Tibial nerve (tissue), 4 donors: Measurements from ENCODE around the gene SFTPB. TPM values are rescaled to one million over a fixed set of nuclear protein-coding genes. Genes with fewer than 3 reads are reported as not detected.

Experiments
- DNase-seq, 2 donors: peaks; one replicate each; pipeline ENCODE4 v3.0.0-alpha.2; 2019; ENCODE audit warnings: low spot score in 2 of 2
- H3K27ac ChIP-seq, 4 donors: fragments of 200-600 bp; sonication (generic) in 3 of 4; one replicate each; pipeline ENCODE4 v1.5.1; 2017 to 2019; ENCODE audit warnings: mild to moderate bottlenecking in 1 of 4
- H3K27me3 ChIP-seq, 2 donors: fragments of 200-600 bp; sonication (generic) in 1 of 2; one replicate each; pipeline versions ENCODE4 v1.5.1 to v1.6.0; 2017 to 2019
- H3K36me3 ChIP-seq, 3 donors: fragments of 200-600 bp; sonication (generic); one replicate each; pipeline ENCODE4 v1.5.1; 2018 to 2019
- H3K4me1 ChIP-seq, 4 donors: fragments of 200-600 bp; sonication (generic) in 3 of 4; one replicate each; pipeline ENCODE4 v1.5.1; 2017 to 2019
- H3K4me3 ChIP-seq, 4 donors: fragments of 200-600 bp; sonication (generic) in 3 of 4; one replicate each; pipeline ENCODE4 v1.5.1; 2017 to 2019; ENCODE audit warnings: mild to moderate bottlenecking in 1 of 4, moderate library complexity in 1 of 4
- H3K9me3 ChIP-seq, 4 donors: fragments of 200-600 bp; sonication (generic) in 3 of 4; one replicate each; pipeline ENCODE4 v1.5.1; 2017 to 2019
- EP300 ChIP-seq, 2 donors: sonication (generic); formaldehyde crosslinking; IDR thresholded peaks; one replicate each; pipeline ENCODE4 v1.6.1; 2017; ENCODE audit warnings: antibody characterized with exemption in 2 of 2, mild to moderate bottlenecking in 1 of 2
- POLR2A ChIP-seq, 2 donors: fragments of 450-650 bp; IDR thresholded peaks; one replicate each; pipeline ENCODE4 v1.6.1; 2017; ENCODE audit warnings: antibody characterized with exemption in 2 of 2, mild to moderate bottlenecking in 2 of 2, moderate library complexity in 2 of 2
- WGBS, 2 donors: methylation state at CpG; one replicate each; pipeline ENCODE4 v1.1.5; 2018; 5-methylcytosine and 5-hydroxymethylcytosine counted together
- total RNA-seq, 4 donors: library from RNA; depleted of rRNA; stranded (reverse); fragments of >200 nt; gene quantifications; one replicate each; pipeline ENCODE4 v1.1.0, GENCODE V29; 2016
- TF ChIP-seq, protein P1 (sequence below), 5 experiments: fragments of 200-600 bp in 3 of 5; fragments of 450-650 bp in 2 of 5; sonication (generic) in 3 of 5; IDR thresholded peaks; one replicate each; pipeline ENCODE4 v1.5.1; 2016 to 2019; ENCODE audit warnings: antibody characterized with exemption in 5 of 5, mild to moderate bottlenecking in 3 of 5, moderate library complexity in 2 of 5

Gene SFTPB
- total RNA-seq, 4 donors from 2014 or later, result not detected

DNA sequence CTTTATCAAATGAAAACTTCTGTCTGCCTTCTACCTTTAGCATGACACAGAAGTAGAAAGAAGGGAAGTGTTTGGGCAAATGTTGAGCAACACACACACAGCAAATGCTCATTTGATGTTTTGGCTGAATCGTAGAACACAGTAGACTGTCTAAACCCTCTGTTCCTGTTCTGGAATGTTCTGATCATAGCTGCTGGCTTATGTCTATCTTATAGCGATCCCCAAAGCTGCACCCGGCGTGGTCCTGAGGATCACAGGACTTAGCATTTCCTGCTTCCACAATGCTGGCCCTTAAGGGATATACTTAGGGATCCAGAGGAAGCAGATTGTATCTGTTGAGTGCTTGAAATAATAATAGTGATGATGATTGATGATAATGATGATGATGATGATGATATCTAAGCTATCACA is 41.4 kb upstream of the SFTPB start:
- no peaks in the 10 kb centered on the region for H3K36me3 ChIP-seq
- TF ChIP-seq, protein P1, sequence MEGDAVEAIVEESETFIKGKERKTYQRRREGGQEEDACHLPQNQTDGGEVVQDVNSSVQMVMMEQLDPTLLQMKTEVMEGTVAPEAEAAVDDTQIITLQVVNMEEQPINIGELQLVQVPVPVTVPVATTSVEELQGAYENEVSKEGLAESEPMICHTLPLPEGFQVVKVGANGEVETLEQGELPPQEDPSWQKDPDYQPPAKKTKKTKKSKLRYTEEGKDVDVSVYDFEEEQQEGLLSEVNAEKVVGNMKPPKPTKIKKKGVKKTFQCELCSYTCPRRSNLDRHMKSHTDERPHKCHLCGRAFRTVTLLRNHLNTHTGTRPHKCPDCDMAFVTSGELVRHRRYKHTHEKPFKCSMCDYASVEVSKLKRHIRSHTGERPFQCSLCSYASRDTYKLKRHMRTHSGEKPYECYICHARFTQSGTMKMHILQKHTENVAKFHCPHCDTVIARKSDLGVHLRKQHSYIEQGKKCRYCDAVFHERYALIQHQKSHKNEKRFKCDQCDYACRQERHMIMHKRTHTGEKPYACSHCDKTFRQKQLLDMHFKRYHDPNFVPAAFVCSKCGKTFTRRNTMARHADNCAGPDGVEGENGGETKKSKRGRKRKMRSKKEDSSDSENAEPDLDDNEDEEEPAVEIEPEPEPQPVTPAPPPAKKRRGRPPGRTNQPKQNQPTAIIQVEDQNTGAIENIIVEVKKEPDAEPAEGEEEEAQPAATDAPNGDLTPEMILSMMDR (IDR thresholded peaks at IDR 0.05), result no peak
- TF ChIP-seq EP300 (IDR thresholded peaks at IDR 0.05), result peak in 1 of 2 donors; percentile 73
- no peaks in the 10 kb centered on the region for H3K9me3 ChIP-seq
- WGBS, 2 donors, result 58 to 59% methylated on average over 4 of the region's 4 CpGs
- no peak overlapping the region for H3K4me3 ChIP-seq
- H3K27ac ChIP-seq, result peak overlapping the region; percentile 75 to 89 (median 85)
- DNase-seq, result no peak
- H3K4me1 ChIP-seq, result peaks cover 0 to 91% (median 45%) of the 10 kb centered on the region in 4 donors
- H3K27me3 ChIP-seq, result no peaks in the 10 kb centered on the region

DNA sequence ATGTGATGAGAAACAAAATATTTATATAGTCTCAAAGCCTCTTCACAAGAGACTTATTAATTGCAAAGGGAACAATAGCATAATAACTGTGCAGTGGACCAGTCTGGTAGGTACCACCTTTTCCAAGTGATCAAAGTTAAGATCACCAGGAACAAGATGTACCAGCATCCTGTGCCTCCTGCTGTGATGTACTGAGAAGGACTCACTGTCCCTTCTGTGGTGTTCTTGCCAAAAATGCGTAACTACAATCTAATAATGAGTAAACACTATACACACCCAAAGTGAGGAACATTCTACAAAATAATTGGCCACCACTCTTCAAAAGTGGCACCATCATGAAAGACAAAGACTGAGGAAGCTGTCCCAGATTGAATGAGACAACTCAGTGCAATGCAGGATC is 40.6 kb upstream of the SFTPB start:
- no peaks in the 10 kb centered on the region for H3K36me3 ChIP-seq
- H3K27me3 ChIP-seq, result no peaks in the 10 kb centered on the region
- H3K27ac ChIP-seq, result peak overlapping the region in 2 of 4 donors; percentile 87 to 89
- no peak for DNase-seq
- no peaks in the 10 kb centered on the region for H3K9me3 ChIP-seq
- H3K4me3 ChIP-seq, result no peak overlapping the region
- WGBS, 2 donors, result 74 to 85% methylated on average over 1 of the region's 1 CpG
- peaks cover 0 to 87% (median 42%) of the 10 kb centered on the region in 4 donors for H3K4me1 ChIP-seq
- TF ChIP-seq POLR2A (IDR thresholded peaks at IDR 0.05), result no peak
- TF ChIP-seq EP300 (IDR thresholded peaks at IDR 0.05), result peak; percentile 71 to 88

DNA sequence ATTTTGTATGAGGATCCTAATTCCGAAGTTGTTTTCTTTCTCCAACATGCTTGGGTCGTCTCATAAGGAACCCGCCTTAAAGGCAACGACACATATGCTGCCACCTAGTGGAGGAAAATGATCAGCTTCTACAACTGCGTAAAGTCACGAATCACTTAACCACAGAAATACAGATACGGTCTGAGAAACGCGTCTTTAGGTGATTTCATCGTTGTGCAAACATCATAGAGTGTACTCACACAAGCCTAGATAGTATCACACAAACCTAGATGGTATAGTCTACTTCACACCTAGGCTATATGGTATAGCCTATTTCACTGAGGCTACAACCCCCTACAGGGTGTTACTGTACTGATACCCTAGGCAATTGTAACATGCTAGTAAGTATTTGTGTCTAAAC is 39.3 kb upstream of the SFTPB start:
- TF ChIP-seq POLR2A (IDR thresholded peaks at IDR 0.05) (no peak), EP300 (IDR thresholded peaks at IDR 0.05) (peak in 1 of 2 donors; percentile 53)
- TF ChIP-seq, protein P1 (IDR thresholded peaks at IDR 0.05), result peak; percentile 77 to 91 (median 80)
- WGBS, 2 donors, result 1 to 3% methylated on average over 10 of the region's 10 CpGs
- peak in 1 of 2 donors; percentile 93 for DNase-seq
- H3K4me3 ChIP-seq, result no peak overlapping the region
- H3K4me1 ChIP-seq, result peaks cover 0 to 73% (median 33%) of the 10 kb centered on the region in 4 donors
- H3K27ac ChIP-seq, result peak overlapping the region in 2 of 4 donors; percentile 84 to 89
- no peaks in the 10 kb centered on the region for H3K9me3 ChIP-seq
- no peaks in the 10 kb centered on the region for H3K27me3 ChIP-seq
- H3K36me3 ChIP-seq, result no peaks in the 10 kb centered on the region

DNA sequence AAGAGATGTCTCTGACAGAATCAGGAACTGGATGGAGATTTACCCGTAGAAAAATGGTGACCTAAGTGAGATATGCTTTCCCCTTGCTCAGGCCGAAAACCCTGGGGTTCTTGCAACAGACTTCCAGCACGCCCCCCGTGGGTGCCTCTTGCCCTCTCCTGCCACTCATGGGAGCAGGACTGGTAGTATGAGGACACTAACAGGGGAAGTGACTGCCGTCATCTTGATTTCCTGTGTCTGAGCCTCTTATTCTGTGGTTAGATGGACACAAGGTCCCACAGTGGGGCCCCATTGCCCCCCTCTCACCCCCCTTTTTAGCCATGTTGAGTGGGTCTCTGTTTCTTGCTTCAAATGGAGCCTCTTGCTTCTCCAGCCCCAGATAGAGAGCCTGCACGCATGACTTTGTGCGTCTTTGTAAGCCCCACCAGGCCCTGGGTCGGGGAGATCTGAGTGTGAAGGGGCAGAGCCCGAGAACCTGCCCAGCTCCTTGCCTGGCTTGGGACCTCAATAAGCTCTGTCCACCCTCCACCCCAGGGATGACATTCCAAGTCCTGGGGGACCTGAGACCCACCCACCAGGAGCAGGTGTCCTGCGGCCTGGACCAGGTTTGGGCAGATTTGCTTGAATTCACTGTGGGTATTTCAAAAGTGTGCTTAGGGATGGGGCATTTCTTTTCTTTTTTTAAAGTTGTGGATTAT is 38.7 kb upstream of the SFTPB start:
- peaks cover 0 to 74% (median 32%) of the 10 kb centered on the region in 4 donors for H3K4me1 ChIP-seq
- peak overlapping the region in 3 of 4 donors; percentile 53 to 89 (median 84) for H3K27ac ChIP-seq
- WGBS, 2 donors, result 84 to 86% methylated on average over 10 of the region's 10 CpGs
- DNase-seq, result peak in 1 of 2 donors; percentile 48
- no peaks in the 10 kb centered on the region for H3K9me3 ChIP-seq
- no peaks in the 10 kb centered on the region for H3K27me3 ChIP-seq
- H3K36me3 ChIP-seq, result no peaks in the 10 kb centered on the region
- TF ChIP-seq EP300 (IDR thresholded peaks at IDR 0.05) (peak in 1 of 2 donors; percentile 69), POLR2A (IDR thresholded peaks at IDR 0.05) (no peak)
- no peak overlapping the region for H3K4me3 ChIP-seq

DNA sequence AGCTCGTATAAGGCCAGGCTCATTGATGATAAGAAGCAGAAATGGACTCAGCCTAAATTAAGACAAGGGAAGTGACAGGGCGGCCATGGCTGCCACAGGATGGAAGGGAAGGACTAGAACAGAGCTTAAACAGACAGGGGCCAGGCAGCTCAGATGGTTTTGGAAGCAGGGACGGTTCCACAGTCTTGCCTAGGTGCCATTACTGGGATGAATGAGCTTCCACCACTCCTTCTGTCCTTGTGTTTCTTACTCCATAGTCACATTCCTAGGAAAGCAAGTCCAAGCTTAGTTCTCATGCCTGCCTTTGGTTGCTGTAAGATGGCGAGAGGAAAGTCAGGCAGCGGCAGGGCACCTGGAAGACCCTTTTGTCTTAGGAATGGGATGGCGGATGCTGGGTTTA is 38.1 kb upstream of the SFTPB start:
- Histone ChIP-seq H3K36me3 (no peaks in the 10 kb centered on the region), H3K4me1 (peaks cover 0 to 68% (median 25%) of the 10 kb centered on the region in 4 donors), H3K9me3 (no peaks in the 10 kb centered on the region), H3K27ac (peak overlapping the region; percentile 53 to 89 (median 74)), H3K27me3 (no peaks in the 10 kb centered on the region), H3K4me3 (no peak overlapping the region)
- no peak for DNase-seq
- TF ChIP-seq POLR2A (IDR thresholded peaks at IDR 0.05) (no peak), EP300 (IDR thresholded peaks at IDR 0.05) (no peak)
- TF ChIP-seq, protein P1 (IDR thresholded peaks at IDR 0.05), result no peak
- WGBS, 2 donors, result 78 to 91% methylated on average over 6 of the region's 6 CpGs

DNA sequence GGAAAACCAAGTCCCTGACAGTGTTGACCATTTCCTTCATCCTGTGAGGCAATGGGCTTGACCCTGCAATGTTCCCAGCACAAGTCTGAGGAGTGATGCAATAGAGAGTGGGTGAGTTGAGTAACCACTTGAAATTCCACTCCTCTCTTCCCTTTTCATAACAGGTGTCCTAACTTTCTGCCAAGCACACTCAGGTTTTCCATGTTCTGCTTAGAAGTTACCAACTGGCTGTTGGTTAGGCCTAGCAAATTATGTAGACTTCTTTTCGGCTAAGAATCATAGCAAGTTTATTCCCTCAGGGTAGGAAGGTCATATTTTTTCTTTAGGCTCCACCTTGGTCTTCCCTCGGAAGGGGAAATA is 37.7 kb upstream of the SFTPB start:
- TF ChIP-seq POLR2A (IDR thresholded peaks at IDR 0.05), result peak in 1 of 2 donors; percentile 24
- TF ChIP-seq, protein P1 (IDR thresholded peaks at IDR 0.05), result no peak
- TF ChIP-seq EP300 (IDR thresholded peaks at IDR 0.05), result peak; percentile 97 to 99
- Histone ChIP-seq H3K4me1 (peaks cover 0 to 64% (median 21%) of the 10 kb centered on the region in 4 donors), H3K9me3 (no peaks in the 10 kb centered on the region), H3K36me3 (no peaks in the 10 kb centered on the region), H3K27me3 (no peaks in the 10 kb centered on the region), H3K27ac (peak overlapping the region; percentile 53 to 89 (median 74)), H3K4me3 (no peak overlapping the region)
- WGBS, 2 donors, result 64 to 75% methylated on average over 2 of the region's 2 CpGs
- peak in 1 of 2 donors; percentile 86 for DNase-seq
